GM18909 (cell line): ENCODE data around the gene CARMIL3.
A peak's percentile ranks its signal among the peaks of the same experiment; 100 is the strongest.
"Not testable (repeated sequence)": the region's sequence is repeated elsewhere in the genome, so short reads cannot be mapped to it uniquely, and the experiment has no call there.

Source experiments
- ATAC-seq: cut with Tn5 transposase; IDR thresholded peaks from one replicate; pipeline ENCODE4 v1.9.1; 2021; ENCODE audit warnings: mild to moderate bottlenecking; ENCODE audit not compliant: unreplicated experiment, poor library complexity

The CARMIL3 gene

GRCh38 chr14:24036963-24037657, 14.7 kb upstream of the CARMIL3 start:
- peak; percentile 22 for ATAC-seq

- no peak for ATAC-seq
Measured at GRCh38 chr14:24037658-24038037, 14.2 kb upstream of the CARMIL3 start.

GRCh38 chr14:24038686-24039085, 13.1 kb upstream of the CARMIL3 start:
- no peak for ATAC-seq

GRCh38 chr14:24040692-24041091, 11.1 kb upstream of the CARMIL3 start:
- no peak for ATAC-seq

DNA sequence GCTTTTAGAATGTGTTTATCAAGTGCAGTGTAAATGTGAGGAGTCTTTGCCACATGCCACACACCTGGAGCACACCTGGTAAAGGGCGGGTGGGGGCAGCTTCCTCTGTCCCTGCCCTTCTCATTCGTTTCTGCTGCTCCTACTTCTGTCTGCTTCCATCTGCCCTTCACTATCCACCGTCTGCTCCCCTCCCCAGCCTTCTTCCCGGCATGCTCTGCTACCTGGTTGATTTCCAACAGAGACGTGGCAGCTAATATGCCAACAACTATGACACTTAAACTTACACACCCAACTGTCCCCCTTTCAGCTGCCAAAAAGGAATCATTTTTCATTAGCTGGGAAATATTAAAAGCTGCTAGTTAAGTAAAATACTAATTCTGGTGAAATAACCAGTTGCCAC, 9.1 kb upstream of the CARMIL3 start:
- no peak for ATAC-seq

GRCh38 chr14:24049002-24049401, 2.8 kb upstream of the CARMIL3 start:
- not testable (repeated sequence) for ATAC-seq

GRCh38 chr14:24050753-24051152, 1.1 kb upstream of the CARMIL3 start:
- ATAC-seq = not testable (repeated sequence)

- peak; percentile 20 for ATAC-seq
Measured at GRCh38 chr14:24051176-24051788, 527 bp upstream of the CARMIL3 start.

DNA sequence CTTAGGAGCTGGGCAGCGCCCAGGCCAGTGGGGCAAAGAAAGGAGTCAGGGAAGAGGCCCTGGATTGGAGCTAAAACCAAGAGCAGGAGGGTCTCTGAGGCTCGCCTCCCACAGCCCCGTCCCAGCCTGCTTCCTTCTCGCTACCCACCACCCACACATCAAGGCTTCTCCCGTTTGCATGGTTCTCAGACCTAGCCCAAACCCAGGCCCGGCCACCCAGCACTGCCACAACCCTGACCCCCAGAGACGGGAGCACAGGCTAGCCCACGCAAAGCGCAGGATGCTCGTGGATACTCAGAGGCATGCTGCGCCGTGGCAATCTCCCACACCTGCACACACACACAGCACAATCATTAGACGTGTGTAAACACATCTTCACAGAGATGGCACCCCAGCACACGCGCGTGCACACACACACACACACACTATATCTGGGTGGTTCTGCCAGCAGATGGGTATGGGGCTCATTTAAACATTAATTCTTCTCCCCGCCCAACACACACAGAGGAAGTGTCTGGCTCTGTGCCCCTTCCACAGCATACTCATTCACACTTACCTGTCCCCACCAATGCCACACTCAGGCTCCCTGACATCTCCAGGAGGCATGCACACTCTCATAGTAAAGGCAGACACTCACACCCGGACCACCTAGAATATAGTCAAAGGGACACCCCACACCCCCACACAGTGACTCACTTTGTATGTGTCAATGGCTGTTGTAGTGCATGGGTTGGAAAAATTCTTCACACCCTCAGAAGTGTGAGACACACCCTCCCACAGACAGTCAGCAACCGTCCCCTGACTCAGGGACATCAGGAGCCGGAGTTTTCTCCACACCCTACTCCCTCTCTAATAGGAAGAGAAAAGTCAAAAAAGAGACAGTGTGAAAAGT, 1.1 kb downstream of the CARMIL3 start:
- ATAC-seq = no peak

DNA sequence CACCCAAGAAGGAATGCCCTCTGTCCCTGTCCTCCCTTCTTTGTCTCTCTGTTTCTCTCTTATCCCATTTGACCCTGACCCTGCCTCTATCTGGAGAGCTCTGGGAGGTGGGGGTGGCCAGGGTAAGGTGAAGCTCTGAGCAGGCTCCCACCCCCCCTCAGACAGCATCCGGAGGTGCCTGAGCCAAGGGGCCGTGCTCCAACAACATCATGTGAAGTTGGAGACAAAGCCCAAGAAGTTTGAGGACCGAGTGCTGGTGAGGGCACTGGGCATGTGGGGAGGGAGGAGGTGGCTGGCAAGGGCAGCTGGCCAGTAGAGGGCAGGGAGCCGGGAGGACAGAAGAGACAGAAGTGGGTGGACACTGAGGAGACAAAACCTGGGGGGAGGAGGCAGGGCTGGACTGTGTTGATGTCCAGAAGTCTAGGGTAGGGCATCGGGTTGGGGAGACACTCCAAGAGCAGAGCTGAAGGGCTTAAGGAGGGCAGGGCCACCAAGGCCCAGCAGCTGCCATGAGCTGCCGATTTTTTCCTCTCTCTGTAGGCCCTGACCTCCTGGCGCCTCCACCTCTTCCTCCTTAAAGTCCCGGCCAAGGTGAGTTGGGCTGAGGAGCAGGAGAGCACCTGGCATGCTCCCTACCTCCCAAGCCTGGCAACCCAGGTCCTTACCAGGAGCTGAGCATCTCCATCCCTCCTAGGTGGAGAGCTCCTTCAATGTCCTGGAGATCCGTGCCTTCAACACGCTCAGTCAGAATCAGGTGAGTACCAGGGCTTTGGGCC, 1.9 kb downstream of the CARMIL3 start:
- ATAC-seq = no peak

GRCh38 chr14:24054324-24054641, 2.5 kb downstream of the CARMIL3 start:
- ATAC-seq = no peak

DNA sequence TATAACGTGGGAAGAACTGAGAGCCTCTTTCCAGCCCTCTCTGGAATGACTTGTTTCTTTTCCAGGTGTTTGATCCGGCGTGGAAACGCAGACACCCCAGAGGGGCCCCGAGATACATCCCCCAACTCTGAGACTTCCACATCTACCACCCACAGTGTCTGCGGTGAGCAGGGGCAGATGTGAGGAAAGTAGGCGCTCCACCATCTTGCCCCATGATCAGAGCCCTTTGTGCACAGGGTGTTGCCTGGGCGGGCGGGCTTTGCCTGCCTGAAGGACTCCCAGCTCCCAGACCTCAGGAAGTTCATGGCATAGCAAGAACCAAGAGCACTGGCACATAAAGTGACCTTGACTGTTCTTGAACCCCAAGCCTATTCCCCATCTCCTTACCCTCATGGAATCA, 2.8 kb downstream of the CARMIL3 start:
- ATAC-seq = no peak

DNA sequence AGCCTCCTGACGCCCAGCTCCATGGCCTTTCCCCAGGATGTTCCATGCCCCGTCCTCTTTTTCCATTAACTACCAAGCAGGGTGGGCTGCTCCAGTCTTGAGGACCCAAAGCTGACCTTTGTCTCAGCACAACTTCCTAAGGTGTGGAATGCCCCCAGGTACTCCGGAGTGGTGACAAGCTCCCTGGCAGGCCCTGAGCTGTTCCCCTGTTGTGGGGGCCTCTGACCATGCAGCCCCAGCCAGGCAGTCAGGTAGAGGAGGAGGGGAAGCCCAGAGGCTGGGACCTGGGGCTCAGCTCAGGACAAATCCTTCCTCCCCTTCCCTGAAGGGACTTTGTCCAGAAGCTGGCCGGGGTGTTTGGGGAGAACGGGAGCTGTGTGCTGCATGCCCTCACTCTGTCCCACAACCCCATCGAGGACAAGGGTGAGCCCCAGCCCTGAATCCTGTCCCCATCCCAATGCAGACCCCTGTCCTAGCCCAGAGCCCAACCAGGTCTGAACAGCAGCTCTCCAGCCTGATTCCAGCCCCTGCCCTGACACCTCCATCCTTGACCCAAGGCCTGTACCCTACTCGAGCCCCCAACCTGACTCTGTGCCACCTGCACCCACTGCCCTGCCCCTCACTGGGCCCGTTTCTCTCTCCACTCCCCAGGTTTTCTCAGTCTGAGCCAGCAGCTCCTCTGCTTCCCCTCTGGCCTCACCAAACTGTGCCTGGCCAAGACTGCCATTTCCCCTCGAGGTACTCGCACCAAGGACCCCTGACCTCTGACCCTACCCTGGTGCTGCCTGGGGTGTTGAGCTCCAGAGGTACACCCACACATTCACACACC, 4.4 kb downstream of the CARMIL3 start:
- no peak for ATAC-seq

DNA sequence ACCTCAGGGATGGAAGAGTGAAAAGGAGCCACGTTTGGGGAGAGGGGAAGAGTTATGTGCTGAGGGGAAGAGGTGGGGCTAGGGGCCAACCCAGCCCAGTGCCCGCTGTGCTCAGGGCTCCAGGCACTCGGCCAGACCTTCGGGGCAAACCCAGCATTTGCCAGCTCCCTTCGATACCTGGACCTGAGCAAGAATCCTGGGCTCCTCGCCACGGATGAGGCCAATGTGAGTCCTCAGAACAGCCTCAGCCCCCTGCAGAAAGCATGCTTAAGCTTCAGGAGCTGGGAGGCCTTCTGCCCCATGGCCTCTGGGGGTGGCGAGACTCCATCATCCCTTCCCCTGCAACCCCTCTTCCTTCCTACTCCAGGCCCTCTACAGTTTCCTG, 5.0 kb downstream of the CARMIL3 start:
- ATAC-seq = no peak

DNA sequence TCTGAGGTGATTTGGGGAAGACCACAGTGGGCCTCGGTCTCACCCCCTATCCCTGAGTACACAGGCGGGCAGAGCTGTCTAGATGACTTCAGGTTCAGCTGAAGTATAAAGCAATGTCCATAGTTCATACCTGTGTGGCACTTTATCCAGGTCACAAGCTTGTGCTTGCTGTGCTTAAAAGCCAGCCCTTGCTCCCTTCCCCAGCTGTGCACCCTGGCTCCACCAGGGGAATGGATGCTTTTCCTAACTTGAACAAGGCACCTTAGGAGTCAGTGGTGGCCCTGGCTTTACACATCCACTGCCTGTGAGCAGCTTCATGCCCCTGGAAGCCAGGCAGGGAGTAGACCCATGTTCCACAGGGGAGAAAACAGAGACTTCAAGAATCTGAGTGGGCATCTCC, 5.5 kb downstream of the CARMIL3 start:
- ATAC-seq = no peak

- ATAC-seq = no peak
Measured at GRCh38 chr14:24057867-24058259, 6.1 kb downstream of the CARMIL3 start.

- ATAC-seq = peak; percentile 50
Measured at GRCh38 chr14:24058260-24058950, 6.6 kb downstream of the CARMIL3 start.

- ATAC-seq = no peak
Measured at GRCh38 chr14:24058951-24059475, 7.2 kb downstream of the CARMIL3 start.

DNA sequence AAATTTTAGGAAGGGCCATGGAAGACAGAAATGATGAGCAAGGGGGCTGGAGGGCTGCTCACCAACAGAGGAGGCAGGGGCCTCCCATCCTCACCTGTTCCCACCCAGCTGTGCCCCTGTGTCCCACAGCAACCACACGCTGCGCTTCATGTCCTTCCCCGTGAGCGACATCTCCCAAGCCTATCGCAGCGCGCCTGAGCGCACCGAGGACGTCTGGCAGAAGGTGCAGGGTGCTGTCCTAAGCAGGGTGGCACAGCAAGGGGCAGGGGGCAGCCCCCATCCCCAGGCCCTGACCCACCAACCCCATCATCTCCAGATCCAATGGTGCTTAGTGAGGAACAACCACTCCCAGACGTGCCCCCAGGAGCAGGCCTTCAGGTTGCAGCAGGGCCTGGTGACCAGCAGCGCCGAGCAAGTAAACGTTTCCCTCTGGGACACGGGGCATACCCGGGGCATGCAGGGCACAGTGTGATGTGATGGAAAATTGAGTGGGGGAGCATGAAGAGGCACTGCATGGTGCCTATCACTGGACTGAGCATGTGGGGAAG, 8.1 kb downstream of the CARMIL3 start:
- ATAC-seq = no peak
